GM19099 (cell line): Measurements from ENCODE around the gene COP1.

Source experiments
- POLR2A ChIP-seq: IDR thresholded peaks from 3 replicates; pipeline ENCODE4 v1.6.1; 2011; ENCODE audit warnings: low read depth; ENCODE audit not compliant: insufficient read length; ENCODE audit errors: extremely low read depth

The COP1 gene

GRCh38 chr1:175906370-175906769 is 300.7 kb downstream of the COP1 start:
- no peak for TF ChIP-seq POLR2A

GRCh38 chr1:175904808-175905207 is 302.3 kb downstream of the COP1 start:
- TF ChIP-seq POLR2A: no peak

- no peak for TF ChIP-seq POLR2A
Observed at GRCh38 chr1:175902281-175902680, 304.8 kb downstream of the COP1 start.

GRCh38 chr1:175901076-175901836 is 305.8 kb downstream of the COP1 start:
- no peak for TF ChIP-seq POLR2A

- TF ChIP-seq POLR2A: no peak
Observed at GRCh38 chr1:175900171-175900570, 306.9 kb downstream of the COP1 start.

GRCh38 chr1:175895966-175896365 is 311.1 kb downstream of the COP1 start:
- no peak for TF ChIP-seq POLR2A
